NCI-H510A treated with DMSO at 0.1 percent for 48 hours (cell line): ENCODE results near the gene EDIL3.
A peak's percentile ranks its signal among the peaks of the same experiment; 100 is the strongest.

ENCODE experiments used
- DNase-seq: peaks from one replicate; lab custom pipeline; 2025; lab: John Stamatoyannopoulos, UW

The EDIL3 gene

GRCh38 chr5:83911367-83911919 is 473.2 kb downstream of the EDIL3 start:
- DNase-seq: peak; percentile 3

- no peak for DNase-seq
Measured at GRCh38 chr5:83900306-83900705, 484.4 kb downstream of the EDIL3 start.

DNA sequence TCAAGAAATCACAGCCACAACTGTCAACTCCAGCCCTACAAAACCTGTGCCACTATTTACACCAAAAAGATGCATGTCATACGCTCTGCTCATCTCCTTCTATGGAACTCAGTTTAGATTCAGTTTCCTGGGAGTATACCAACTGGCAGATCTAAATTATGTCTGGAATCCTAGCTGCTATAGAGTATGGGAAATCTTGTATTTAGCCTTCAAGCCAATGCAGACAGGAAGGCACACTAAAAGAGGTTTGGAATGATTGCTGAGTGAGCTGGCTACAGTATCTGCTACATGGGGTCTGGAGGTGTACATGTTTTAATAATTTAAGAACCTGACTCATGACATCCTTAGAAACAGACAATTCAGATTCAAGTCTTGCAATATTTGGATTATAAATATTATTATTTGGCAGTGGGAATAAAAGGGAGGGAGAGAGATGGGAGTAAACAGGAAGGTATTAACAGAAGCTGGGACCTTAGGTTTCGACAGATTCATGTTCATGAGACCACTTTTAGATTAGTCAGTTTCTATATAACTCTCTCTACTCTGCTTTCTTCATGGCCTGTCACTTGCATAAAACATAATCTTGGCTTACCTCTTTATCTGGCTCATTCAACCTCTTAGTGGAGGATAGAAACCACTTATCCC is 485.2 kb downstream of the EDIL3 start:
- no peak for DNase-seq

DNA sequence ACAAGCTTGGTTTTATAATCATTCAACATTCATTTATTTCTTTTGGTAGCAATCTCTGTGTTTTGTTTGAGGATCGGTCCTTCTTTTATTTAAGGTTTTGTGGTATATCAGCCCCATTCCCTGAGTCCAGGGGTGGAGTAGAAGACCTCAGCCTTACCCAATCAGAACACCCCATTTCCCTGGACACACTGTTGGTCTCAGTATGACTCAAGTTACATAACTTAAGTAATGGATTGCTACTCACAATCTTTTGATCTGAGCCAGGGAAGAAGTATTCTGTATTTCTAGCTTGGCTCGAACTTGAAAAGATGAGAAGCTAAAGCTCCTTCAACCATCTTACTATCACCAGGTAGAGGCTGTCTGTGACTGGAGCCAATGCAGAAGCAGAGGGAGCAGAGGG is 488.8 kb downstream of the EDIL3 start:
- DNase-seq: no peak

DNA sequence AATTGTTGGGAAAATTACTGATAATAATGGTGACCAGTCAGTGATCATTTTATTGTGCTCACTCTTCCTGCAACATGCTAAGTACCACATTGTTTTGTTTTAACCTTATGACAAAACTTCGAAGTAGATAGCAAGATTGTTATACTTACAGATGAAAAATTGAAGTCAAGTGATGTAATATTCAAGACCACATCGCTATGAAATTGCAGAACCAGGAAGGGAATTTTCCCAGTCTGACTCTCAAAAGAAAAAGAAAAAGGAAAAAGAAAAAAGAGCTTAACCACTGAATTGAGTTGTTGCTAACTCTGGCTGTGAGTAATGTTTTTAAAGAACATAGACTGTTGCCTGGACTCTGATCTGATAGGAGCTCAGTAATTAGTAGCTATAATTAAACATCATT is 493.4 kb downstream of the EDIL3 start:
- no peak for DNase-seq
